HCT116 (cell line): ENCODE measurements around the gene CDKL5. TPM values are rescaled to one million over a fixed set of nuclear protein-coding genes. Genes with fewer than 3 reads are reported as not detected.

ENCODE experiments used
- ATAC-seq: fragments of 200-7000 bp; cut with Tn5 transposase; 2 replicates; pipeline ENCODE4 v1.9.1; 2020; ENCODE audit warnings: mild to moderate bottlenecking, moderate library complexity
- BruUV-seq: library from RNA; stranded (reverse); fragments of 400-500 nt; replicated peaks from 2 replicates; lab custom pipeline; 2021; lab: Mats Ljungman, UMichigan
- CTCF ChIA-PET: fragments of 300-600 bp; sonication (Branson Sonifier 250); formaldehyde crosslinking; loops from one replicate; lab custom pipeline; 2021; ENCODE audit warnings: antibody characterized with exemption; lab: Charles Lee
- POLR2A ChIA-PET: fragments of 300-600, 350-600 bp; sonication (Branson Sonifier 250); formaldehyde crosslinking; loops from one replicate; lab custom pipeline; 2021; ENCODE audit warnings: antibody characterized with exemption; lab: Charles Lee
- RAD21 ChIA-PET, 2 experiments: fragments of 300-600 bp; sonication (Branson Sonifier 250); formaldehyde crosslinking; loops; one replicate each; lab custom pipeline; 2023; ENCODE audit warnings: low total read pairs in 2 of 2; ENCODE audit not compliant: uncharacterized antibody in 2 of 2, unreplicated experiment in 2 of 2, low non-redundant PET in 1 of 2; lab: Charles Lee
- DNase-seq: peaks from one replicate; pipeline ENCODE4 v3.0.0-alpha.2; 2010; ENCODE audit warnings: low read depth, low spot score
- H2AFZ ChIP-seq: fragments of 200-600 bp; shearing (Covaris generic), sonication (generic); 2 replicates; pipeline ENCODE4 v1.6.1; 2017; ENCODE audit warnings: low read depth, mixed run types, mixed read lengths, antibody characterized with exemption, low read length; ENCODE audit not compliant: poor library complexity, severe bottlenecking
- H3K27ac ChIP-seq: 2 replicates; pipeline ENCODE4 v1.5.1; 2012; ENCODE audit warnings: low read depth, low read length
- H3K27me3 ChIP-seq: fragments of 200-600 bp; sonication (generic); 2 replicates; pipeline ENCODE4 v1.6.1; 2016; ENCODE audit warnings: mixed run types, low read length, mixed read lengths; ENCODE audit not compliant: insufficient read depth
- H3K36me3 ChIP-seq, 2 experiments: fragments of 200-500 bp in 1 of 2; fragments of 200-600 bp in 1 of 2; sonication (Bioruptor generic) in 1 of 2; sonication (generic) in 1 of 2; 2 replicates each; pipeline versions ENCODE4 v1.5.1 to v1.6.1; 2014 to 2016; ENCODE audit warnings: low read length in 2 of 2, inconsistent platforms in 1 of 2, mixed read lengths in 1 of 2, mixed run types in 1 of 2; ENCODE audit not compliant: insufficient read depth in 2 of 2, control insufficient read depth in 1 of 2
- H3K4me1 ChIP-seq, 2 experiments: fragments of 200-600 bp in 1 of 2; sonication (generic) in 1 of 2; 2 replicates each; pipeline versions ENCODE4 v1.5.1 to v1.6.1; 2012 to 2017; ENCODE audit warnings: low read length in 2 of 2, inconsistent platforms in 1 of 2, mild to moderate bottlenecking in 1 of 2, mixed read lengths in 1 of 2, mixed run types in 1 of 2, moderate library complexity in 1 of 2; ENCODE audit not compliant: insufficient read depth in 2 of 2, control insufficient read depth in 1 of 2
- H3K4me2 ChIP-seq: fragments of 200-600 bp; sonication (generic); 2 replicates; pipeline ENCODE4 v1.6.1; 2017; ENCODE audit warnings: mixed run types, low read length, mixed read lengths
- H3K4me3 ChIP-seq, 2 experiments: fragments of 200-600 bp in 1 of 2; sonication (generic) in 1 of 2; replicated peaks in 1 of 2; 2 replicates each; pipeline ENCODE4 v1.5.1; 2011 to 2016; ENCODE audit warnings: low read length in 2 of 2, control low read depth in 1 of 2, low read depth in 1 of 2, mild to moderate bottlenecking in 1 of 2, mixed read lengths in 1 of 2, mixed run types in 1 of 2
- H3K79me2 ChIP-seq: fragments of 200-600 bp; sonication (generic); 2 replicates; pipeline ENCODE4 v1.6.1; 2017; ENCODE audit warnings: mild to moderate bottlenecking, mixed run types, low read length, moderate library complexity, mixed read lengths; ENCODE audit not compliant: insufficient read depth
- H3K9ac ChIP-seq: fragments of 200-600 bp; sonication (generic); 2 replicates; pipeline ENCODE4 v1.6.1; 2016; ENCODE audit warnings: low read length, mixed read lengths
- H3K9me2 ChIP-seq: fragments of 200-600 bp; sonication (generic), shearing (Covaris generic); 2 replicates; pipeline ENCODE4 v1.6.1; 2017; ENCODE audit warnings: mixed run types, mild to moderate bottlenecking, moderate library complexity; ENCODE audit not compliant: insufficient read depth
- H3K9me3 ChIP-seq, 2 experiments: fragments of 200-500 bp in 1 of 2; fragments of 200-600 bp in 1 of 2; sonication (Bioruptor generic) in 1 of 2; sonication (generic) in 1 of 2; 2 replicates each; pipeline ENCODE4 v1.6.1; 2014 to 2017; ENCODE audit warnings: low read length in 2 of 2, mixed read lengths in 2 of 2, inconsistent platforms in 1 of 2, low read depth in 1 of 2, mild to moderate bottlenecking in 1 of 2, mixed run types in 1 of 2, moderate library complexity in 1 of 2; ENCODE audit not compliant: control insufficient read depth in 1 of 2, insufficient read depth in 1 of 2
- H4K20me1 ChIP-seq: fragments of 200-600 bp; sonication (generic), shearing (Covaris generic); 2 replicates; pipeline ENCODE4 v1.6.1; 2017; ENCODE audit warnings: mixed run types, mild to moderate bottlenecking, moderate library complexity; ENCODE audit not compliant: insufficient read depth
- CBX3 ChIP-seq: IDR thresholded peaks from 2 replicates; pipeline ENCODE4 v1.6.1; 2012; ENCODE audit warnings: low read depth
- CEBPB ChIP-seq: IDR thresholded peaks from 2 replicates; pipeline ENCODE4 v1.6.1; 2012; ENCODE audit warnings: low read depth
- CTCF ChIP-seq, 3 experiments: fragments of 200-600 bp in 1 of 3; sonication (generic) in 1 of 3; IDR thresholded peaks in 2 of 3; conservative IDR thresholded peaks in 1 of 3; 2 replicates each; pipeline ENCODE4 v1.5.1; 2012 to 2017; ENCODE audit warnings: low read depth in 2 of 3, low read length in 2 of 3, antibody characterized with exemption in 1 of 3, borderline replicate concordance in 1 of 3, control low read depth in 1 of 3, mild to moderate bottlenecking in 1 of 3, mixed read lengths in 1 of 3, mixed run types in 1 of 3, moderate library complexity in 1 of 3; ENCODE audit not compliant: insufficient read depth in 1 of 3
- EGR1 ChIP-seq: IDR thresholded peaks from 2 replicates; pipeline ENCODE4 v1.6.1; 2012; ENCODE audit warnings: low read depth
- EZH2 ChIP-seq: fragments of 200-600 bp; sonication (generic); IDR thresholded peaks from 2 replicates; pipeline ENCODE4 v1.6.1; 2017; ENCODE audit warnings: antibody characterized with exemption, mixed run types
- EZH2phosphoT487 ChIP-seq: fragments of 200-600 bp; IDR thresholded peaks from 2 replicates; pipeline ENCODE4 v1.6.1; 2018; ENCODE audit warnings: antibody characterized with exemption, borderline replicate concordance
- FOSL1 ChIP-seq: IDR thresholded peaks from 2 replicates; pipeline ENCODE4 v1.6.1; 2012; ENCODE audit warnings: low read depth
- JUND ChIP-seq: IDR thresholded peaks from 2 replicates; pipeline ENCODE4 v1.6.1; 2012
- MAX ChIP-seq: IDR thresholded peaks from 2 replicates; pipeline ENCODE4 v1.6.1; 2012
- POLR2A ChIP-seq: IDR thresholded peaks from 2 replicates; pipeline ENCODE4 v1.7.0; 2011; ENCODE audit warnings: borderline replicate concordance; ENCODE audit not compliant: insufficient read depth, insufficient read length; ENCODE audit errors: extremely low read depth
- POLR2AphosphoS5 ChIP-seq: IDR thresholded peaks from 2 replicates; pipeline ENCODE4 v1.6.1; 2011; ENCODE audit warnings: mild to moderate bottlenecking, low read depth, low read length, moderate library complexity
- REST ChIP-seq: IDR thresholded peaks from 2 replicates; pipeline ENCODE4 v1.6.1; 2012; ENCODE audit warnings: low read depth
- SIN3A ChIP-seq: IDR thresholded peaks from 2 replicates; pipeline ENCODE4 v1.6.1; 2012; ENCODE audit warnings: low read depth
- SRF ChIP-seq: IDR thresholded peaks from 2 replicates; pipeline ENCODE4 v1.6.1; 2012; ENCODE audit warnings: low read depth
- TCF7L2 ChIP-seq: IDR thresholded peaks from 2 replicates; pipeline ENCODE4 v1.7.0; 2011; ENCODE audit warnings: borderline replicate concordance, inconsistent platforms; ENCODE audit not compliant: insufficient read depth, insufficient read length; ENCODE audit errors: extremely low read depth
- YY1 ChIP-seq: IDR thresholded peaks from 2 replicates; pipeline ENCODE4 v1.6.1; 2011; ENCODE audit warnings: low read length, low read depth, moderate library complexity, mild to moderate bottlenecking; ENCODE audit not compliant: insufficient replicate concordance; ENCODE audit errors: extremely low read depth
- ZNF274 ChIP-seq: fragments of 200-500 bp; sonication (Bioruptor generic); IDR thresholded peaks from 2 replicates; pipeline ENCODE4 v1.6.1; 2014; ENCODE audit warnings: mild to moderate bottlenecking, low read depth, low read length, inconsistent platforms
- intact Hi-C: fragments of 100-400 bp; cut with micrococcal nuclease; formaldehyde crosslinking; loops from 2 replicates; pipeline ENCODE4 v1.10.0; 2022
- total RNA-seq: library from RNA; stranded (reverse); gene quantifications from one replicate; pipeline ENCODE4 v1.2.1, GENCODE V29; 2021; ENCODE audit not compliant: unreplicated experiment

CDKL5 gene
- total RNA-seq, 1 experiment from 2014 or later = 2.5 TPM

- intact Hi-C loops = no loop called here
- no peak for ATAC-seq
- RAD21 ChIA-PET = no interaction called here
Measured at GRCh38 chrX:18650662-18651061, 225.3 kb downstream of the CDKL5 start.

GRCh38 chrX:18652636-18653035 is 227.2 kb downstream of the CDKL5 start:
- ChIA-PET CTCF (no interaction called here), RAD21 (no interaction called here), POLR2A (no interaction called here)
- no peak for ATAC-seq
- Histone ChIP-seq H4K20me1 (no peaks in the 10 kb centered on the region), H3K4me2 (no peak overlapping the region), H3K27ac (no peak overlapping the region), H3K9me2 (no peaks in the 10 kb centered on the region), H3K36me3 (no peaks in the 10 kb centered on the region), H3K9ac (no peak overlapping the region), H3K9me3 (no peaks in the 10 kb centered on the region), H3K4me1 (no peaks in the 10 kb centered on the region), H2AFZ (no peak overlapping the region), H3K27me3 (no peaks in the 10 kb centered on the region), H3K4me3 (no peak overlapping the region), H3K79me2 (no peaks in the 10 kb centered on the region)
- intact Hi-C loops = no loop called here
- BruUV-seq = no TSS peak
- no peak for DNase-seq
- TF ChIP-seq FOSL1 (no peak), YY1 (no peak), POLR2A (no peak), CEBPB (no peak), JUND (no peak), POLR2AphosphoS5 (no peak), CTCF (IDR thresholded peaks at IDR 0.05 in 2 of 3, conservative IDR thresholded peaks at IDR 0.05 in 1 of 3; ENCODE audit: borderline replicate concordance in 1 of 3, insufficient read depth in 1 of 3, low read depth in 2 of 3, low read length in 2 of 3) (no peak), SRF (no peak), SIN3A (no peak), ZNF274 (no peak), EZH2 (no peak), CBX3 (no peak), REST (no peak), EGR1 (no peak), TCF7L2 (no peak), EZH2phosphoT487 (no peak)

More at GRCh38 chrX:18650662-18651061, 225.3 kb downstream of the CDKL5 start:
- Histone ChIP-seq H3K9ac (no peak overlapping the region), H3K27me3 (no peaks in the 10 kb centered on the region), H3K9me3 (no peaks in the 10 kb centered on the region), H4K20me1 (no peaks in the 10 kb centered on the region), H3K9me2 (no peaks in the 10 kb centered on the region), H3K4me1 (no peaks in the 10 kb centered on the region), H3K27ac (no peak overlapping the region), H3K36me3 (no peaks in the 10 kb centered on the region), H3K79me2 (no peaks in the 10 kb centered on the region), H3K4me2 (no peak overlapping the region), H3K4me3 (no peak overlapping the region), H2AFZ (no peak overlapping the region)
- no peak for TF ChIP-seq EGR1
- no peak for TF ChIP-seq MAX
- DNase-seq = no peak
- no TSS peak for BruUV-seq
- ChIA-PET CTCF (no interaction called here), POLR2A (no interaction called here)
